Measurements from ENCODE around the gene RGS16. TPM values are rescaled to one million over a fixed set of nuclear protein-coding genes. Genes with fewer than 3 reads are reported as not detected.

Gene RGS16, protein sequence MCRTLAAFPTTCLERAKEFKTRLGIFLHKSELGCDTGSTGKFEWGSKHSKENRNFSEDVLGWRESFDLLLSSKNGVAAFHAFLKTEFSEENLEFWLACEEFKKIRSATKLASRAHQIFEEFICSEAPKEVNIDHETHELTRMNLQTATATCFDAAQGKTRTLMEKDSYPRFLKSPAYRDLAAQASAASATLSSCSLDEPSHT
- polyA plus RNA-seq (ENCODE audit: low read depth in 6 of 6): 1 to 10 TPM in 4 of 6 donors, under 1 TPM in 2; 0.52 to 8.9 (median 1.8) TPM

DNA sequence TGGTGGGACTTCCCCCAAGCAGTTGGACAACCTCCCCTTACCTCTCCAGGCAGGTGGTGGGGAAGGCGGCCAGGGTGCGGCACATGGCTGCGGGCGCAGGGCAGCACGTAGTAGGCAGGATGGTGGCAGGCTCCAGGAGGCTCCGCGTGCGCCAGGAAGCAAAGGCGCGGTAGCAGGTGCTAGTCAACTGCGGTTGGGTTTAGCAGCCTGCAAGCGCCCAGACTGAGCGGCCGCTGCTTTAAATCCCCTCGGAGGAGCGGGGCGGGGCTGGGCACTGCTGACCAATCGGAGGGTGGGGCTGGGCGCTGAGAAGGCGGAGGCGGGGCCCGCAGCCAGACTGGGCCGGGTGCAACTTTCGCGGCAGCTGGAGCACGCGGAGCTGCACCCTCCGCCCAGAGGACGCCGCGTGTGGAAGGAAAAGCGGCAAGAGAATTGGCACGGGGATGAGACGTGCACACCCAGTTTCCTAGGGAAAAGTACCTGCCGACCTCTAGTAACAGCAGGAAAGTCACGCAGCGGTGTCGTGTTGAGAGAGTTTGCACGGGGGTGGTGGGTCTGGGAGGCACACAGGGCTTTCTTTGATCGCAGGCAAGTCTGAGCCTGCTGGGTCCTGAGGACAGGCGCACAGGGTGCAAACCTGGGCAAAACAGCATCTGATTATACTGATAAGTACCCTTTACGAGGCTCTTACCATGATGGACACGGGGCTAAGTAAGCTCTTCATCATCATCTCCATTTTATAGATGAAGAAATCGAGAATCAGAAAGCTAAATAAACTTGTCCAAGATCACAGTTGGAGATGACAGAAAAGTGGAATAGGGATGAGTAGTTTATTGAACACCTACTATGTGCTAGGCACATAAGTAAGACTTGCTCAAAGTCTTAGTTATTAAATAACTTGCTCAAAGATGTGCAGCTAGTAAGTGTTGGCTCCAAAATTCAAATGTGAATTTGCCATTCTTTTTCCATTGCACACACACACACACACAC, at the start of gene RGS16:
TSS of gene RGS16 (minus strand) at position 215 of the 990 bp plus-strand sequence. CDS start at position 85, 130 bp downstream.
- Mint-ChIP-seq H3K4me1 (peaks cover 21 to 25% (median 23%) of the 10 kb centered on the region in 3 donors), H3K27me3 (peaks cover 0 to 17% (median 7%) of the 10 kb centered on the region in 3 donors), H3K9me3 (no peaks in the 10 kb centered on the region), H3K36me3 (no peaks in the 10 kb centered on the region), H3K4me3 (peak within 1 kb of the TSS; percentile 79 to 92 (median 89)), H3K27ac (peak within 1 kb of the TSS in 5 of 6 donors; percentile 65 to 93 (median 69))
- DNase-seq: peak; percentile 85
- peak; percentile 97 for ATAC-seq (ENCODE audit: low read depth in 2 of 2)

DNA sequence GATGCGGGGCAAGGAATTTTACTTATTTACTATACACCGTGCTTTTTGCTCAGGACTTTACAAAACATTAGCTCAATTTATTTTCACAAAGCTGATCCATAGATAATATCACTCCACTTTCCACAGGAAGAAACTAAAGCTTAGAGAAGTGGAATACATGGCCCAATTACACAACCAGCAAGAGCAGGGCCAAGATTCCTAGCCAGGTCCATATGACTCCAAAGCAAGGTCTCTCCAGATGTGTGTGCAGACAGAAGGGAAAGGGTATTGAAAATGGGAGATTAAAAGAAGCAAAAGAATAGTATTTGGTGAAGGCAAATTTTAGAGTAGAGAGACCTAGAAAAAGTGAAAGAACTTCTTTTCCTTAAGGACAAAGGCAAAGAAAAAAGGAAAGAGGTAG, 49.8 kb upstream of the RGS16 start:
- H3K4me3 Mint-ChIP-seq: no peak overlapping the region
- DNase-seq: no peak
- no peak for ATAC-seq (ENCODE audit: low read depth in 2 of 2)
- no peaks in the 10 kb centered on the region for H3K9me3 Mint-ChIP-seq
- H3K4me1 Mint-ChIP-seq: peaks cover 0 to 9% (median 0%) of the 10 kb centered on the region in 3 donors
- H3K27me3 Mint-ChIP-seq: peaks cover 10 to 19% (median 11%) of the 10 kb centered on the region in 3 donors
- no peak overlapping the region for H3K27ac Mint-ChIP-seq
- H3K36me3 Mint-ChIP-seq: no peaks in the 10 kb centered on the region

DNA sequence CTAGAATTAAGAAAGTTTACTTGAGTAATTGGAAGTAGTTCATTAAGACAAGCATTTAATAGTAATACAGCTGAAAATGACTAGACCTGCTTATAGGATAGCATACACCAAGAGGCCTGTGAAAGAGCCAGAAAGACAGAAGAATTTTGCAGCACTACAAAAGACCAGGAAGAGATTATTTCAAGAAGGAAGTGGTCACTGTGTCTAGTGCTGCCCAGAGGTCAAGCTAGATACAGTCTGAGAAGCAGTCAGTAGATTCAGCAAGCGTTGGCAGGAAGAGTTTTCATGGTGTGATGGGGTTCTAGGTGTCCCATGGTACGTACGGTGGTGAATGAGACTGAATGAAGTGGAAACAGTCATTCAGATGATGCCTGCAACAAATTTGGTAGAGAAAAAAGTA, 48.7 kb upstream of the RGS16 start:
- H3K4me1 Mint-ChIP-seq: peaks cover 0 to 16% (median 0%) of the 10 kb centered on the region in 3 donors
- ATAC-seq (ENCODE audit: low read depth in 2 of 2): no peak
- H3K9me3 Mint-ChIP-seq: no peaks in the 10 kb centered on the region
- no peak for DNase-seq
- H3K27me3 Mint-ChIP-seq: peaks cover 5 to 18% (median 11%) of the 10 kb centered on the region in 3 donors
- H3K36me3 Mint-ChIP-seq: no peaks in the 10 kb centered on the region
- no peak overlapping the region for H3K4me3 Mint-ChIP-seq
- H3K27ac Mint-ChIP-seq: no peak overlapping the region

DNA sequence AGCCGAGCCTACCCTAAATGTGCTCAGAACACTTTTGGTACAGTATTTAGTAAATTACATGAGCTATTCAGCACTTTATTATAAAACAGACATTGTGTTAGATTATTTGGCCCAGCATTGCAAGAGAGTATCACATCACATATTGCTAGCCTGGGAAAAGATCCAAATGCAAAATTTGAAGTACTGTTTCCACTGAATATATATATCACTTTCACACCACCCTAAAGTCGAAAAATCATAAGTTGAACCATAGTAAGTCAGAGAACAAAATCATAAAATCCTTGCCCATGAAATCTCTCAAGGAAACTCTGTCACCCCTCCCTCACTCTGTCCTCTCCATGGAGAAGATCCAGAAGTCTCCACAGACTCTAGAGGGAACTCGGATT, 47.1 kb upstream of the RGS16 start:
- Mint-ChIP-seq H3K4me3 (no peak overlapping the region), H3K9me3 (no peaks in the 10 kb centered on the region), H3K36me3 (no peaks in the 10 kb centered on the region), H3K27ac (peak overlapping the region in 1 of 6 donors; percentile 45), H3K27me3 (peaks cover 0 to 8% (median 4%) of the 10 kb centered on the region in 3 donors), H3K4me1 (peaks cover 0 to 16% (median 0%) of the 10 kb centered on the region in 3 donors)
- ATAC-seq (ENCODE audit: low read depth in 2 of 2) (no peak), DNase-seq (no peak)

DNA sequence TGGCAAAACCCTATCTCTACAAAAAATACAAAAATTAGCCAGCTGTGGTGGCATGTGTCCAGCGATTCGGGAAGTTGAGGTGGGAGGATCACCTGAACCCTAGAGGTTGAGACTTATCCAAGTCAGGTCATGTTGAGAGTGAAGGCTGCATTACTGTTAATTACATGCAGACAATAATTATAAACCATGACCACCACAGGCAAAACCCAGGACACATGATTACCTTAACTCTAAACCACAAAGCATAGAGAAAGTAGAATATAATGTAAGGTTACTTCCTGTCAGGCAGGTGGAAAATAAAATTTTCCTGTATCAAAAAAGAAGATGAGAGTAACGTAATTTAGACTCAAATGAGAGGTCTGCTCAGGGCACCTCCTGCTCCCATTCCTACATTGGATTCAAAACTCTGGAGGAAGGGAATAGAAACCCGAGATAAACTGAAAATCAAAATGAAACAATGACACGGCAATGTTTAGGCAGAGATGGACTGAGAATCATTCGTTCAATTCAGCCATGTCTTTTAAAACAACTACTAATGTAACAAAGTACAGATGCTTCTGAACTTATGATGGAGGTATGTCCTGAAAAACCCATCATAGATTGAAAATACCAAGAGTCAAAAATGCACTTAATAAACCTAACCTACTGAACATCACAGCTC, 46.6 kb upstream of the RGS16 start:
- H3K4me3 Mint-ChIP-seq: no peak overlapping the region
- no peaks in the 10 kb centered on the region for H3K36me3 Mint-ChIP-seq
- peak overlapping the region in 1 of 6 donors; percentile 45 for H3K27ac Mint-ChIP-seq
- peaks cover 0 to 16% (median 0%) of the 10 kb centered on the region in 3 donors for H3K4me1 Mint-ChIP-seq
- ATAC-seq (ENCODE audit: low read depth in 2 of 2) (peak in 1 of 2 donors; percentile 43), DNase-seq (no peak)
- peaks cover 0 to 12% (median 4%) of the 10 kb centered on the region in 3 donors for H3K27me3 Mint-ChIP-seq
- H3K9me3 Mint-ChIP-seq: no peaks in the 10 kb centered on the region

DNA sequence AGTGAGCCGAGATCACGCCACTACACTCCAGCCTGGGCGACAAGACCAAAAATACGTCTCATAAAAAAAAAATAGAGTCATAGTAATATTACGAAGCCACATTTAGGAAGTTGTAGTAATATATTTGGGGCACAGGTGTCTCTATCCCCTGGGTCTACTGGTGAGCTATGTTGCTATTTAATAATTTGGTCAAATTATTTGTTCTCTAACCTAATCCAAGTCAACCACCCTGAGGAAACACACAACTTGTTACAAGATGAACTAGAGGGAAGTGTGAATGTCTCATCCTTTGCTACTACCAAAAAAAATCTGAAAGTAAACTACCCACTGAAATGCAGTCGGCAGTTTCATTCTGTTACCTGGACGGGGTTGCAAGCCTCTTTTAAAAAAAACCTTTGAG, 44.9 kb upstream of the RGS16 start:
- H3K9me3 Mint-ChIP-seq: no peaks in the 10 kb centered on the region
- H3K4me3 Mint-ChIP-seq: no peak overlapping the region
- H3K27me3 Mint-ChIP-seq: peaks cover 0 to 17% (median 4%) of the 10 kb centered on the region in 3 donors
- DNase-seq (no peak), ATAC-seq (ENCODE audit: low read depth in 2 of 2) (no peak)
- no peak overlapping the region for H3K27ac Mint-ChIP-seq
- no peaks in the 10 kb centered on the region for H3K36me3 Mint-ChIP-seq
- peaks cover 8 to 26% (median 12%) of the 10 kb centered on the region in 3 donors for H3K4me1 Mint-ChIP-seq

DNA sequence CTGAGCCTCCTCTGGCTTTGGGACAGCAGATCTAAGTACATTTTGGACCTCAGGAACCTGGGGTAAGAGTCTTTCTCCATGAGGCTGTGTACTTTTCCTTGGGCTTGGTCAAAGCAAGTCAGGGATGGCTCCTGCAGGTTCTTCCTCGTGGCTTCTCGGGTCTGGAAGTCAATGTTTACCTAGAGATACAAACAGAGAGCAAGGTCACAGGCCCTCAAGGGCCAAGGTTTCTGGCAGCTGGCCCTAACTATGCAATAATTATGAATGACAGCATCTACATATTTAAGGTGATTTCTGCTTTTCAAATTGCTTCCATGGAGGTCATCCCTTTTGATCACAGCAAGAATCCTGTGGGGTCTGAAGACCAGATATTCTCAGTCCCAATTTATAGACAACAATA, 42.5 kb upstream of the RGS16 start:
- H3K4me1 Mint-ChIP-seq: peaks cover 8 to 29% (median 12%) of the 10 kb centered on the region in 3 donors
- no peak overlapping the region for H3K27ac Mint-ChIP-seq
- ATAC-seq (ENCODE audit: low read depth in 2 of 2) (no peak), DNase-seq (no peak)
- peaks cover 0 to 3% (median 0%) of the 10 kb centered on the region in 7 donors for H3K9me3 Mint-ChIP-seq
- peaks cover 4 to 22% (median 8%) of the 10 kb centered on the region in 3 donors for H3K27me3 Mint-ChIP-seq
- H3K36me3 Mint-ChIP-seq: peaks cover 0 to 7% of the 10 kb centered on the region in 2 donors
- H3K4me3 Mint-ChIP-seq: no peak overlapping the region

DNA sequence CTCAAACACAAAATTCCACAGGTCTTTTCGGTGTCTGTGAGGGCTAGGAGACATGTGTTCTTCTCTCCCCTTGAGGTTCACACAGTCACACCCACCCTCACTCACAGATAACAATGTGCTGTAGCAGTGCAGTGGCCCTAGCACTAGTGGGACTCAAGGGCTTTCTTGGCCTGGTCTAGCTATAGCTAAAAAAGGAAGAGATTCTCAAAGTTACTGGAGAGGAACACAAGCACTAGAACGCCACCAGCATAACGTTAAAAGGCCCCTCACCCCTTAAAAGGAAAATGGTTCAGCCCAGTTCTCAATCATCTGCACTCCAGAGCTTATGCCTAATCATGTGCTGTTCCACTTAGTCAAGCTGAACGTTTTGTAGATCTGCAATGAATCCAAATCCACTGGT, 40.7 kb upstream of the RGS16 start:
- peak overlapping the region in 3 of 6 donors; percentile 15 to 52 (median 21) for H3K27ac Mint-ChIP-seq
- peaks cover 4 to 25% (median 8%) of the 10 kb centered on the region in 3 donors for H3K27me3 Mint-ChIP-seq
- peaks cover 0 to 7% of the 10 kb centered on the region in 2 donors for H3K36me3 Mint-ChIP-seq
- ATAC-seq (ENCODE audit: low read depth in 2 of 2) (peak; percentile 95 to 96), DNase-seq (peak; percentile 45)
- H3K4me3 Mint-ChIP-seq: peak overlapping the region in 1 of 8 donors; percentile 33
- H3K9me3 Mint-ChIP-seq: peaks cover 0 to 3% (median 0%) of the 10 kb centered on the region in 7 donors
- peaks cover 8 to 21% (median 12%) of the 10 kb centered on the region in 3 donors for H3K4me1 Mint-ChIP-seq

DNA sequence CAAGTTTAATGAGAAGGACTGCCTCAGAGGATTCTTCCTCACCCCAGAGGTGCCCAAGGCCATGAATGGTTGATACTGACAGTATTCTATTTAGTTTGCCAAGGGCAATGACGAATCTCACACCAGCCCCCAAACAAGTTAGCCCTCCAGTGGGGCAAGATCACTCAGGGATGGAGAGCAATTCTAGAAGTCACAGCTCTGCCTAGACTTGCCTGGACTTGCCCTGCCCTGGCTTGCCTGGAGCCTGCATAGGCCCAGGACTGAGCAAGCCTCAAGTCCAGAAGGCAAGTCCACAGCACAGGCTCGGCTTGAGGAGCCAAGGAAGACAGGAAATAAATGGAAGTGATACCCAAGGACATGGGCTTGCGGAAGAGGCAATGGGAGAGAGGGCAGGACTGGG, 39.5 kb upstream of the RGS16 start:
- DNase-seq (no peak), ATAC-seq (ENCODE audit: low read depth in 2 of 2) (no peak)
- Mint-ChIP-seq H3K27me3 (peaks cover 4 to 32% (median 8%) of the 10 kb centered on the region in 3 donors), H3K9me3 (peaks cover 0 to 3% (median 0%) of the 10 kb centered on the region in 7 donors), H3K36me3 (peaks cover 0 to 7% of the 10 kb centered on the region in 2 donors), H3K4me1 (peaks cover 8 to 18% (median 12%) of the 10 kb centered on the region in 3 donors), H3K4me3 (no peak overlapping the region), H3K27ac (peak overlapping the region in 1 of 6 donors; percentile 59)

DNA sequence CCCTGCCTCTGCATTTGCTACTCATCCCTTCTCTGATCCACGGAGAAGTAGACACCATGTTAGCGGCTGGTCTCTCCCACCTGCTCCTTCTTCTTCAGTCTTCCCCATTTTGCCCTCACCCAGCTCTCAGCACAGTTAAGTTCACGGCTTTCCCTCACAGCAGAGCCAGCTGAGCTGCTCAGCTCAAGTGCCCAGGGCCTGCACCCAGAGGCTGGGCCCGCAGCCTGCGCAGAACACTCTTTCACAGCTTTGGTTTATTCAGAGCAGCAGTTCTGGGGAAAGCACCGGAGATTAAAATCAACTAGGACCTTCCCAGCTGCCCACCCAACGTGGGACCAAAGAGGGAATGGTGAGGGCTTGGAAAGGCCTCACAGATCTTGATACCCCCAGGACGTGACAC, 38.3 kb upstream of the RGS16 start:
- no peak for ATAC-seq (ENCODE audit: low read depth in 2 of 2)
- H3K4me3 Mint-ChIP-seq: no peak overlapping the region
- H3K27ac Mint-ChIP-seq: no peak overlapping the region
- H3K4me1 Mint-ChIP-seq: peaks cover 8 to 13% (median 12%) of the 10 kb centered on the region in 3 donors
- no peak for DNase-seq
- H3K27me3 Mint-ChIP-seq: peaks cover 4 to 29% (median 8%) of the 10 kb centered on the region in 3 donors
- H3K9me3 Mint-ChIP-seq: peaks cover 0 to 3% (median 0%) of the 10 kb centered on the region in 7 donors
- H3K36me3 Mint-ChIP-seq: peaks cover 0 to 7% of the 10 kb centered on the region in 2 donors

DNA sequence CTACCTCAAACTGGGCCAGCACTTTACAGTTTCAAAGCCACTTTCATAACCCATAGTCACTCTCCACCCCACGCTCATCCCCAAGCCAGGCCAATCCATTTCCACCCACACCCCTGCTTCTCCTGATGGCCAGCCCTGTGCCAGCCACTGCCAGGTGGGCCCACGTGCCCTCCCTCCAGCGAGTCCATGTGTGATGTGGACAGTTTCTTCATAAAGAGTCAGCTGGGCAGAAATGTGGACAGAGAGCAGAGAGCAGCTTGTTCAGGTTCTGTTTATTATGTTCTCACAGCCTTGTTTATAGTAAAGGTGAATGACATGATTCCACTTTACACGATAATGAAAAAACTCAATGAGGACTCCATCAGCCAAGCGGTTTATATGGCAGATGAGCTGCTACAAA, 37.4 kb upstream of the RGS16 start:
- peaks cover 0 to 3% (median 0%) of the 10 kb centered on the region in 7 donors for H3K9me3 Mint-ChIP-seq
- no peak for ATAC-seq (ENCODE audit: low read depth in 2 of 2)
- H3K36me3 Mint-ChIP-seq: peaks cover 0 to 7% of the 10 kb centered on the region in 2 donors
- no peak for DNase-seq
- peaks cover 8 to 13% (median 12%) of the 10 kb centered on the region in 3 donors for H3K4me1 Mint-ChIP-seq
- H3K27me3 Mint-ChIP-seq: peaks cover 0 to 25% (median 8%) of the 10 kb centered on the region in 3 donors
- no peak overlapping the region for H3K4me3 Mint-ChIP-seq
- H3K27ac Mint-ChIP-seq: no peak overlapping the region

DNA sequence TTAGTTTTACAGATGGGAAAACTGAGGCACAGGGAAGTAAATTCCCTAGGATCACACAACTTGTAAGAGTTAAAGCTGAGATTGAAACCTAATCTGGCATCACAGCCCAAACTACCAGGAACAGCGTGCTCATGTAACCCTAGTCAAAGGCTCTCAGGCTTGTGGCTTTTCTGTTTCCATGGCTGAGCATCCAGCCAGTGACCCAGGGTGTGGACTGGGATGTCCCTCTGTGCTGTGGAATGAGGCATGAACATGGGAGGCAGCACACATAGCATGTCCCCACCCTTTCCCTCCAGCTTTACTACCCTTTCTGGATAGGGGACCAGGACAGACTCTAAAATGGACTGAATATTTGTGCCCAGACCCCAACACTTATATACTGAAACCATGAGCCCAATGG, 35.1 kb upstream of the RGS16 start:
- peaks cover 0 to 7% of the 10 kb centered on the region in 2 donors for H3K36me3 Mint-ChIP-seq

More for the DNA sequence above, 35.1 kb upstream of the RGS16 start:
- Mint-ChIP-seq H3K4me1 (peaks cover 1 to 5% (median 3%) of the 10 kb centered on the region in 3 donors), H3K9me3 (peaks cover 0 to 3% (median 0%) of the 10 kb centered on the region in 7 donors), H3K4me3 (no peak overlapping the region), H3K27me3 (peaks cover 0 to 15% (median 8%) of the 10 kb centered on the region in 3 donors), H3K27ac (peak overlapping the region in 1 of 6 donors; percentile 27)
- DNase-seq (no peak), ATAC-seq (ENCODE audit: low read depth in 2 of 2) (no peak)

Data from naive B cell (primary cell).